Stimulated activated CD4-positive, alpha-beta T cell treated with anti-CD3 and anti-CD28 coated beads, Interleukin-15, amount 100 ng/mL, for 48 hours (primary cell): ENCODE measurements around the gene UPF1.
"Not testable (repeated sequence)": the region's sequence is repeated elsewhere in the genome, so short reads cannot be mapped to it uniquely, and the experiment has no call there.

Experiments
- DNase-seq, 2 donors: peaks; one replicate each; pipeline ENCODE4 v3.0.0-alpha.2; 2020; ENCODE audit warnings: low read depth in 2 of 2

UPF1 gene

GRCh38 chr19:18799389-18799970 is 32.3 kb upstream of the UPF1 start:
- DNase-seq, result no peak

GRCh38 chr19:18800079-18800478 is 31.7 kb upstream of the UPF1 start:
- DNase-seq, result no peak

- no peak for DNase-seq
Measured at GRCh38 chr19:18800636-18801035, 31.1 kb upstream of the UPF1 start.

- DNase-seq, result no peak
Measured at GRCh38 chr19:18802354-18802753, 29.4 kb upstream of the UPF1 start.

GRCh38 chr19:18803550-18804138 is 28.1 kb upstream of the UPF1 start:
- no peak for DNase-seq

GRCh38 chr19:18804139-18804601 is 27.6 kb upstream of the UPF1 start:
- no peak for DNase-seq

GRCh38 chr19:18804643-18805042 is 27.1 kb upstream of the UPF1 start:
- no peak for DNase-seq

- no peak for DNase-seq
Measured at GRCh38 chr19:18807861-18808331, 23.9 kb upstream of the UPF1 start.

GRCh38 chr19:18809149-18809868 is 22.4 kb upstream of the UPF1 start:
- DNase-seq, result no peak

- DNase-seq, result not testable (repeated sequence)
Measured at GRCh38 chr19:18811638-18812037, 20.1 kb upstream of the UPF1 start.

- DNase-seq, result no peak
Measured at GRCh38 chr19:18814063-18814462, 17.7 kb upstream of the UPF1 start.

GRCh38 chr19:18815673-18816072 is 16.1 kb upstream of the UPF1 start:
- no peak for DNase-seq

- DNase-seq, result not testable (repeated sequence)
Measured at GRCh38 chr19:18816645-18817044, 15.1 kb upstream of the UPF1 start.

GRCh38 chr19:18817574-18817973 is 14.2 kb upstream of the UPF1 start:
- DNase-seq, result no peak

- DNase-seq, result no peak
Measured at GRCh38 chr19:18828786-18829185, 3.0 kb upstream of the UPF1 start.

- no peak for DNase-seq
Measured at GRCh38 chr19:18830488-18830887, 1.3 kb upstream of the UPF1 start.

GRCh38 chr19:18832306-18833140 is 764 bp downstream of the UPF1 start:
- DNase-seq, result no peak

GRCh38 chr19:18833141-18833476 is 1.4 kb downstream of the UPF1 start:
- DNase-seq, result no peak

- no peak for DNase-seq
Measured at GRCh38 chr19:18833849-18834643, 2.3 kb downstream of the UPF1 start.

- no peak for DNase-seq
Measured at GRCh38 chr19:18834644-18834984, 2.9 kb downstream of the UPF1 start.

GRCh38 chr19:18839465-18840287 is 7.9 kb downstream of the UPF1 start:
- DNase-seq, result no peak
